Transverse colon (tissue), 4 donors: Measurements from ENCODE around the gene OGFRL1. TPM values are rescaled to one million over a fixed set of nuclear protein-coding genes. Genes with fewer than 3 reads are reported as not detected.
"Not testable (repeated sequence)": the region's sequence is repeated elsewhere in the genome, so short reads cannot be mapped to it uniquely, and the experiment has no call there.

Experiments used
- DNase-seq: peaks from one replicate; pipeline ENCODE4 v3.0.0-alpha.2; 2019
- H3K27ac ChIP-seq, 4 donors: fragments of 200-600 bp; sonication (generic); 2 replicates each; pipeline ENCODE4 v1.5.1; 2016 to 2018; ENCODE audit warnings: inconsistent platforms in 4 of 4
- H3K27me3 ChIP-seq: fragments of 200-600 bp; sonication (generic); 2 replicates; pipeline ENCODE4 v1.5.1; 2017; ENCODE audit warnings: inconsistent platforms
- H3K36me3 ChIP-seq, 4 donors: fragments of 200-600 bp; sonication (generic); 2 replicates each; pipeline ENCODE4 v1.5.1; 2017 to 2019; ENCODE audit warnings: inconsistent platforms in 4 of 4
- H3K4me1 ChIP-seq, 4 donors: fragments of 200-600 bp; sonication (generic); 2 replicates each; pipeline ENCODE4 v1.5.1; 2017 to 2020; ENCODE audit warnings: inconsistent platforms in 4 of 4
- H3K4me3 ChIP-seq, 4 donors: fragments of 200-600 bp; sonication (generic); 1 replicate in 1 of 4; 2 replicates in 3 of 4; pipeline versions ENCODE4 v1.5.1 to v1.6.1; 2017 to 2019; ENCODE audit warnings: inconsistent platforms in 4 of 4
- H3K9me3 ChIP-seq, 2 donors: fragments of 200-600 bp; sonication (generic); 2 replicates each; pipeline ENCODE4 v1.5.1; 2017 to 2019; ENCODE audit warnings: inconsistent platforms in 2 of 2
- EP300 ChIP-seq: sonication (generic); formaldehyde crosslinking; IDR thresholded peaks from one replicate; pipeline ENCODE4 v1.6.1; 2017; ENCODE audit warnings: antibody characterized with exemption, low read depth
- POLR2A ChIP-seq: fragments of 450-650 bp; IDR thresholded peaks from one replicate; pipeline ENCODE4 v1.6.1; 2016; ENCODE audit warnings: antibody characterized with exemption, mild to moderate bottlenecking, moderate library complexity
- POLR2AphosphoS5 ChIP-seq, 3 donors: sonication (generic); formaldehyde crosslinking; IDR thresholded peaks; one replicate each; pipeline ENCODE4 v1.6.1; 2016; ENCODE audit warnings: antibody characterized with exemption in 3 of 3
- WGBS, 2 donors: methylation state at CpG; one replicate each; pipeline ENCODE4 v1.1.5; 2018; ENCODE audit warnings: low coverage in 1 of 2; 5-methylcytosine and 5-hydroxymethylcytosine counted together
- in situ Hi-C, 4 donors: fragments of 200-750 bp; cut with MboI; loops; one replicate each; pipeline versions ENCODE4 v1.15.0 to v1.15.1; 2017; ENCODE audit warnings: low sequenced_read_pairs in 3 of 4, low pct_ligation_motif_present in 1 of 4, low pct_unique_long_range_greater_than_20kb in 1 of 4
- intact Hi-C: fragments of 100-400 bp; cut with DNase I; formaldehyde crosslinking; loops from one replicate; pipeline ENCODE4 v1.15.1; 2023; ENCODE audit warnings: low total_unique reads
- total RNA-seq, 4 donors: library from RNA; depleted of rRNA; stranded (reverse); fragments of >200 nt; gene quantifications; one replicate each; pipeline ENCODE4 v1.1.0, GENCODE V29; 2016
- TF ChIP-seq, protein P1 (sequence below), 5 experiments: fragments of 200-600 bp in 3 of 5; fragments of 450-650 bp in 2 of 5; sonication (generic) in 3 of 5; IDR thresholded peaks; 1 replicate in 2 of 5; 2 replicates in 3 of 5; pipeline ENCODE4 v1.5.1; 2016 to 2017; ENCODE audit warnings: antibody characterized with exemption in 5 of 5, inconsistent platforms in 3 of 5, mild to moderate bottlenecking in 2 of 5, moderate library complexity in 1 of 5

OGFRL1 gene
- total RNA-seq, 4 donors from 2014 or later: 7.5 to 15.6 (median 11.6) TPM

DNA sequence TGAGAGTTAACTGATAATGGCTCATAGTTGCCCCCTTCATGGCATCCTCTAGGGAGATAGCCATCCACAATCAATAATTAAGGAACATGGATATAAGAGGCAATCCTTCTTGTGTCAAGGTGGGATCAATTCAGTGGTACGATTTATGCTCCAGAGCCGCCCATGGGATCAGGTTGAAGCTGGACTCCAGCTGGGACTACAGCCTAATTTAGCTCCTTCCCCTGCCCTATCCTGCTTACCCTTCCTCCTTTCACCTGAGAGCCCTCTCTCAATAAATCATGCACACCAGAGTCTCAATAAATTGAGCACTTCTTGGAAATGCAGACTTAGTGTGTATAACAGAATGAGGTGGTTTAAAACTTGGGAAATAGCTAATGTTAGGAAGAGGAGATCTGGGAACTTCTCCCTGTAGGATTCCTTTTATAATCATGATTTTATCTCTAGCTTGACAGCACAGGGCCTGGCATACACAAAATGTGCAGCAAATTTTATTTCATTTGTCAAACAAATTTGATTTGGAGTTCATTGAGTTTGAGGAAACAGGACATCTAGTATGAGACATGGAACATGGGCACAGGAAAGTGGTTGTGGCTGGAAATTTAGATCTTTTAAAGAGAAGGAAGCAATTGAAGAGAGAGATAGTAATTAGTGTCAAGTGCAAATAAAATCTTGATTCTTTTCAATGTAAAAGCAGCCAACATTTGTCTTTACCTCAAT is 28.6 kb upstream of the OGFRL1 start:
- intact Hi-C loops (no loop called here), in situ Hi-C loops (no loop called here)
- TF ChIP-seq, protein P1, sequence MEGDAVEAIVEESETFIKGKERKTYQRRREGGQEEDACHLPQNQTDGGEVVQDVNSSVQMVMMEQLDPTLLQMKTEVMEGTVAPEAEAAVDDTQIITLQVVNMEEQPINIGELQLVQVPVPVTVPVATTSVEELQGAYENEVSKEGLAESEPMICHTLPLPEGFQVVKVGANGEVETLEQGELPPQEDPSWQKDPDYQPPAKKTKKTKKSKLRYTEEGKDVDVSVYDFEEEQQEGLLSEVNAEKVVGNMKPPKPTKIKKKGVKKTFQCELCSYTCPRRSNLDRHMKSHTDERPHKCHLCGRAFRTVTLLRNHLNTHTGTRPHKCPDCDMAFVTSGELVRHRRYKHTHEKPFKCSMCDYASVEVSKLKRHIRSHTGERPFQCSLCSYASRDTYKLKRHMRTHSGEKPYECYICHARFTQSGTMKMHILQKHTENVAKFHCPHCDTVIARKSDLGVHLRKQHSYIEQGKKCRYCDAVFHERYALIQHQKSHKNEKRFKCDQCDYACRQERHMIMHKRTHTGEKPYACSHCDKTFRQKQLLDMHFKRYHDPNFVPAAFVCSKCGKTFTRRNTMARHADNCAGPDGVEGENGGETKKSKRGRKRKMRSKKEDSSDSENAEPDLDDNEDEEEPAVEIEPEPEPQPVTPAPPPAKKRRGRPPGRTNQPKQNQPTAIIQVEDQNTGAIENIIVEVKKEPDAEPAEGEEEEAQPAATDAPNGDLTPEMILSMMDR (IDR thresholded peaks at IDR 0.05): no peak
- TF ChIP-seq POLR2A: no peak
- TF ChIP-seq EP300: no peak
- TF ChIP-seq POLR2AphosphoS5 (IDR thresholded peaks at IDR 0.05): no peak
- H3K27ac ChIP-seq: no peak overlapping the region
- no peak overlapping the region for H3K4me3 ChIP-seq
- WGBS, 2 donors: 90% methylated on average over 2 of the region's 2 CpGs; no CpG with 5 or more reads in 1 of the 2 donors
- no peaks in the 10 kb centered on the region for H3K36me3 ChIP-seq
- H3K9me3 ChIP-seq: no peaks in the 10 kb centered on the region
- no peaks in the 10 kb centered on the region for H3K27me3 ChIP-seq
- no peak for DNase-seq
- H3K4me1 ChIP-seq: no peaks in the 10 kb centered on the region

DNA sequence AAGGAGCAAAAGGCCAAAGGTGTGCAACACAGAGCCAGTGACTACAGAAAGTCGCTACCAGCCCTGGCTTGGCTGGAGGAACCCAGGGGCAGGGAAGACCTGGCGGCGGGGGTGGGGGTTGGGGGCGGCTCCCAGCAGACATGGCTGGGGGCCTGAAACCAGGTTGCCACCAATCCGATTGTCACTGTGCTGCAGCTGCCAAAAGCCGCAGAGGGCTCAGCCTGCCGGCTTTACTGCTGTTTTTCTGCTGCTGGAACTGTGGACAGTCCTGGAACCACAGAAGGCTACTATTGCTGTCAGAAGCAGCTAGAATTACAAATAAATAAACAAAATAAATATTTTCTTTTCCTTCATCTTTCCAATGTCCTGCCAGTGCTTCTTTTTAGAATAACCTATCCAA is 25.7 kb upstream of the OGFRL1 start:
- in situ Hi-C loops: no loop called here
- TF ChIP-seq POLR2AphosphoS5 (IDR thresholded peaks at IDR 0.05): no peak
- no peak for TF ChIP-seq EP300
- TF ChIP-seq, protein P1 (IDR thresholded peaks at IDR 0.05): no peak
- no peak for TF ChIP-seq POLR2A
- 37 to 75% methylated on average over 2 to 7 of the region's 7 CpGs for WGBS, 2 donors

DNA sequence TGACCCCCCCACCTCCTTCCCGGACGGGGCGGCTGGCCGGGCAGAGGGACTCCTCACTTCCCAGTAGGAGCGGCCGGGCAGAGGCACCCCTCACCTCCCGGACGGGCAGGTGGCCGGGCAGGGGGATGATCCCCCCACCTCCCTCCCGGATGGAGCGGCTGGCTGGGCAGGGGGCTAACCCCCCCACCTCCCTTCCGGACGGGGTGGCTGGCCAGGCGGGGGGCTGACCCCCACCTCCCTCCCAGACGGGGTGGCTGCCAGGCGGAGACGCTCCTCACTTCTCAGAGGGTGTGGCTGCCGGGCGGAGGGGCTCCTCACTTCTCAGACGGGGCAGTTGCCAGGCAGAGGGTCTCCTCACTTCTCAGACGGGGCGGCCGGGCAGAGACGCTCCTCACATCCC is 22.2 kb upstream of the OGFRL1 start:
- H3K9me3 ChIP-seq, H3K36me3 ChIP-seq, DNase-seq, H3K27me3 ChIP-seq, H3K4me3 ChIP-seq, in situ Hi-C loops, H3K27ac ChIP-seq, intact Hi-C loops, H3K4me1 ChIP-seq: not testable (repeated sequence)
- WGBS, 2 donors: no CpG with 5 or more reads among the region's 24 CpGs

More for the DNA sequence above, 25.7 kb upstream of the OGFRL1 start:
- no peaks in the 10 kb centered on the region for H3K27me3 ChIP-seq
- no peak overlapping the region for H3K27ac ChIP-seq
- DNase-seq: no peak
- no peak overlapping the region for H3K4me3 ChIP-seq
- H3K36me3 ChIP-seq: no peaks in the 10 kb centered on the region
- no peaks in the 10 kb centered on the region for H3K4me1 ChIP-seq
- intact Hi-C loops: no loop called here
- H3K9me3 ChIP-seq: no peaks in the 10 kb centered on the region

DNA sequence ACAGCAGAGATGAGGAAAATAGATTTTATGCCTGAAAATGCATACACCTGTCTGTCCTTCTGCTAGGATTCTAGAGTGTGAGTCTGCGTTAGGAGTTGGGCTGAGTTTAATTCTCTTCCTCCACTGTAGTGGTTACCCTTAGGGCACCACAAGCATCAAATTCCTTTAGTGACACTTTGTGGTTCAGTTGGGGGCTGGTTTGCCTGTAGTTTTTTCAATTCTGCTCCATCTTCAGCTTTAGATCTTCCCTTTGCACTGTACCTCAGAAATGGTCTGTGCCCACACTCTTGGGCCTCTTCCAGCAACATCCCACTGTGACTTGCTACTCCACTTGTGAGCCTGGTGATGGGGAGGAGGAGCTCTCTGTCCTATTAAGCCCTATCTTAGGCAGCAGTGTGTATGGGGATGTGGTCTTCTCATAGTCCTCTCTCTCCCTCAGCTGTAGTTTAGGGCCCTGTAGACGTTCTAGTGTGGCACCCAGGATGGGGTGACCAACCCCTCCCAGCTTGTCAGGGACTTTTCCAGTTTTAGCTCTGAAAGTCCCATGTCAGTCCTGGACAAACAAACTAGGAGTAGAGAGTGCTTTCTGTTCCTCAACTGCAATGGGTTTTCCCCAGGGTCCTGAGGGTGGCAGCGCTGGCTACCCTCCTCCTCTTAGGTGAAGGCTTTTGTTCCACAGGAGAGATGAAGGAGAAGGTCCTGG is 19.7 kb upstream of the OGFRL1 start:
- no peaks in the 10 kb centered on the region for H3K9me3 ChIP-seq
- 56 to 67% methylated on average over 1 to 3 of the region's 3 CpGs for WGBS, 2 donors
- DNase-seq: no peak
- in situ Hi-C loops: no loop called here
- no peaks in the 10 kb centered on the region for H3K27me3 ChIP-seq
- H3K27ac ChIP-seq: no peak overlapping the region
- intact Hi-C loops: no loop called here
- no peak overlapping the region for H3K4me3 ChIP-seq
- no peaks in the 10 kb centered on the region for H3K36me3 ChIP-seq
- no peaks in the 10 kb centered on the region for H3K4me1 ChIP-seq
- TF ChIP-seq POLR2AphosphoS5 (IDR thresholded peaks at IDR 0.05) (no peak), POLR2A (no peak), EP300 (no peak)
- TF ChIP-seq, protein P1 (IDR thresholded peaks at IDR 0.05): no peak
